Measurements from ENCODE around the gene MACROD1.

DNA sequence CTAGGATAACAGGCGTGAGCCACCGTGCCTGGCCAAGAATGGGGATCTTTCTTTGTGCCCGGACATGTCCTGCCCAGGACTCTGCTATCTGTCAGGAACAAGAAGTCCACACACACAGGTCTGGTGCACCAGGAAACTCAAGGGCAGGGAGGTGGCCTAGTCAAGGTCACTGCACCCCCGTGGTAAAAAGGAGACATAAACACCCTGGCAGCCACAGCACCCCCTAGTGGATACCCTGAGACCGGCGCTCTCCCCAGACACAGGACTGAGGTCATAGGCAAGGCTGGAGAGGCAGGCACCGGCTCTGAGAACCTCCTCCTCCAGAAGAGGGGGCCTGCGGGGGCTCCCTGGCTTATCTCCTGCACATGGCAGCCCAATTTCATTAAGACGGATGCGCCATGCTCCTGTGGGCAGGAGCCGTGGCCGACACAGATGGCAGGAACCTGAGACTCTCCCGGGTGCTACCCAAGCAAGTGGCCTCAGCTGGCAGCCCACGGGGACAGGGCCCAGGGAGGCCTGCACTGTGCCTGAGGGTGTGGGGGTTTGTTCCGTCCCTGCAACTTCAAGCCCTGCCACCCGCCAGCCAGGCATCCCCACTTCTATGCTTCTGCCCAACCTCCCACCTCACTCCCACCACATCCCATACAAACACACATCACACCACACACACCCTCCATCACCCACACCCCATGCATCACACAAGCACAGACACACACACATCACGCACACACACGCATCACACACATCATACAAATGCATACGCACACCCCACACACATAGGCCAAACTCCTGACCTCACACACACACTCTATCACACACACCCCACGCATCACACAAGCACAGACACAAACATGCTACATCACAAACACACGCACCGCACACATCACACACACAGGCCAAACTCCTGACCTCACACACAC, 19.6 kb downstream of the MACROD1 start:
- TF ChIP-seq, protein P1, sequence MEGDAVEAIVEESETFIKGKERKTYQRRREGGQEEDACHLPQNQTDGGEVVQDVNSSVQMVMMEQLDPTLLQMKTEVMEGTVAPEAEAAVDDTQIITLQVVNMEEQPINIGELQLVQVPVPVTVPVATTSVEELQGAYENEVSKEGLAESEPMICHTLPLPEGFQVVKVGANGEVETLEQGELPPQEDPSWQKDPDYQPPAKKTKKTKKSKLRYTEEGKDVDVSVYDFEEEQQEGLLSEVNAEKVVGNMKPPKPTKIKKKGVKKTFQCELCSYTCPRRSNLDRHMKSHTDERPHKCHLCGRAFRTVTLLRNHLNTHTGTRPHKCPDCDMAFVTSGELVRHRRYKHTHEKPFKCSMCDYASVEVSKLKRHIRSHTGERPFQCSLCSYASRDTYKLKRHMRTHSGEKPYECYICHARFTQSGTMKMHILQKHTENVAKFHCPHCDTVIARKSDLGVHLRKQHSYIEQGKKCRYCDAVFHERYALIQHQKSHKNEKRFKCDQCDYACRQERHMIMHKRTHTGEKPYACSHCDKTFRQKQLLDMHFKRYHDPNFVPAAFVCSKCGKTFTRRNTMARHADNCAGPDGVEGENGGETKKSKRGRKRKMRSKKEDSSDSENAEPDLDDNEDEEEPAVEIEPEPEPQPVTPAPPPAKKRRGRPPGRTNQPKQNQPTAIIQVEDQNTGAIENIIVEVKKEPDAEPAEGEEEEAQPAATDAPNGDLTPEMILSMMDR (IDR thresholded peaks at IDR 0.05; ENCODE audit: insufficient read depth, low read length, poor library complexity, severe bottlenecking) = peak; percentile 80
- TF ChIP-seq EZH2phosphoT487 (conservative IDR thresholded peaks at IDR 0.05; ENCODE audit: low read length) = no peak
